ENCODE data around the gene FIBCD1.

FIBCD1 gene

DNA sequence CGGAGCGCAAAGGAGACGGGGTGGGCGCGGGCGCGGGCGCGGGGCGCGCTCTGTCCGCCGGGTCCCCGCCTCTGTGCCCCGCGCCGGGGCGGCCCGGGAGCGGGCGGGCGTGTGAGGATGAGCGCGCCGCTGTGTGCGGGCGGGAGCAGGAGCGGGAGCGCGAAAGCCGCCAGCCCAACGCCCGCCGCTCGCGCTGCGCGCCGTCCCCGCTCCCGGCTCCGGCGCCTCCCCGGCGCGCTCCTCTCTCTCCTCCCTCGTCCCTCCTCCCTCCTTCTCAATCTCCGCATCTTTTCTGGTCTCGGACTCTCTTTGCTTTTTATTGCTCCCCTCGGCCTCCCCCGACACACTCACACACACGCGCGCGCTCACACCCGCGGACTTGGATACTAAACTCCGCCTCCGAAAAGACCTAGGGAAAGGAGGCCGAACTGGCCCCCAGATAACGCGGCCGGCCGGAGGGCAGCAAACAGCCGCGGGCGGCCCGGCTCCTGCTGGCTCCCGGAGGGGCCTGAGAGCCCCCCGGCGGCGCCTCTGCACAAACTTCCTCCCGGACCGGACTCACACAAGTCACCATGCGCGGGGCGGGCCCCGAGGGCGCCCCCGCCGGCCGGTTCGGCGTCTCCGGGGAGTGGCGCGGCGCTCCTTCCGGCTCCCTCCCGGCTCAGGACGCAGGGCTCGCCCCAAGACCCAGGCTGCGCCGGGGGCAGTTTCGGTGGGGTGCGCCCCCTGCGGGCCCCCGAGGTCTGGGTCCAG is at the start of gene FIBCD1:
FIBCD1 (minus strand) TSS at position 596 of the 753 bp plus-strand sequence. CDS start 640 bp downstream, outside the sequence.
- peak; percentile 7 for DNase-seq

GRCh38 chr9:130988400-130988747 is 49.3 kb upstream of the FIBCD1 start:
- no peak for DNase-seq

DNA sequence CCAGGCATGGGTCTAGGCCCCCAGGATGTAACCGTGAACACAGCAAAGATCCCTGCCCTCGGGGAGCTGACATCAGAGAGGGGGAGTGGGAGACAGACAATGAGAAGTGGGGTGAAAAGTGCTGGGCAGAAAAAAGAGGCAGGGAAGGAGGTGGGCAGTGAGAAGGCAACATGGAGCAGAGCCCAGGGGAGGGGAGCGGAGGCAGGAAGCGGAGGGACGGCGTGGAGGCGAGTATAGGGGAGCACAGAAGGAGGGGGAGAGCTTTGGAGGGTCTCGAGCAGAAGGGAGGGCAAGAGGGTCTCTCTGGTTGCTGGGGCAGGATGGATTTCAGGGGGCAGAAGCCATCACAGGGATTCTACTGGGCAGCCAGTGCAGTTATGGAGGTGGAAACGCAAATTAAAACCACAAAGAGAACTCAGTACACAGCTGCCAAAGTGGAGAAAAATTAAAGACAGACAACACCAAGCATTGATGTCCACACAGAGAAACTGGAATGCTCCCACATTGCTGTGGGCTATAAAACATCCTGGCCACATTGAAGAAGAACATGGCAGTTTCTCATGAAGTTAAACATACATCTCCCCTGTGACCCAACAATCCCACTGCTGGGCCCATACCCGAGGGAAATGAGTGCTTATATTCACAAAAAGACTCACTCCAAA is 48.8 kb upstream of the FIBCD1 start:
- no peak for DNase-seq

GRCh38 chr9:130987054-130987453 is 48.0 kb upstream of the FIBCD1 start:
- no peak for DNase-seq

GRCh38 chr9:130986356-130986965 is 47.4 kb upstream of the FIBCD1 start:
- no peak for DNase-seq

GRCh38 chr9:130985606-130986162 is 46.6 kb upstream of the FIBCD1 start:
- DNase-seq: no peak

- DNase-seq: no peak
These were observed 46.0 kb upstream of the FIBCD1 start for GRCh38 chr9:130985029-130985428.

DNA sequence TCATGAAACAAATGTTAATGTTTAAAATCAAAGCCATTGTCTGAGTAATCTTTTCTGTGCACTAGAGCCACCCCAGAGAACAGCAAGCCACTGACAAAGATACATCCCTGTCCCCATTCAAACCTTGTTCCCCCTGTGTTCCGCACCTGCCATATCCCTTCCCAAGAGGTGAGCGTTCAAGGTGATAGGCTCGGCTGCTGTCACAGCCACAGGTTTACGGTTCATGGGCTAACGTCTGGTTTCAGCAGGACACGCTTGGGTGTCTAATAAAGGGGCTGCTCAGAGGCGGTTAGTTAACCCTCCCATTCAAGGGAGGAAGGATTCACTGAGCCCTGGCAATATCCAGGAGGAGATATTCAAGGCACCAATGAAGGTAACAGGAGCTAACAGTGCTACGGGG is 45.5 kb upstream of the FIBCD1 start:
- DNase-seq: no peak

GRCh38 chr9:130983970-130984369 is 44.9 kb upstream of the FIBCD1 start:
- no peak for DNase-seq

GRCh38 chr9:130983359-130983670 is 44.3 kb upstream of the FIBCD1 start:
- DNase-seq: no peak

GRCh38 chr9:130982636-130983358 is 43.8 kb upstream of the FIBCD1 start:
- no peak for DNase-seq

DNA sequence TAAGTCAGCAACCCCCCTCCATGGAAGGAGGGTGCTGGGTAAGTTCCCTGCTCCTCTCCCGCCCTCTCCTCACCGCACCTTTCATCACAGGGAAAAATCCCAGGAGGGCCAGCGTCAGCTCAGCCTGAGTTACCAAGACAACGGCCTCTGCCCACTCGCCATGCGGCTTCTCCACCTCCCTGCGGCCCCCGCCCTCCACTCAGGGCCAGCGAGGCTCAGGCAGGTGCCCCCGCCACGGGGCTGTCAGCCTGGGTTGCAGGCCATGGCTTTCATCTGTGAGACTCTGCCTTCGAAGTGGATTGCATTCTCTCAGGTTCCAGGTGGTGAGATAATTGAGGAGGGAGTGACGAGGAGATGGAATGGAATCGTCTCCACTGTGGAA is 42.7 kb upstream of the FIBCD1 start:
- no peak for DNase-seq

DNA sequence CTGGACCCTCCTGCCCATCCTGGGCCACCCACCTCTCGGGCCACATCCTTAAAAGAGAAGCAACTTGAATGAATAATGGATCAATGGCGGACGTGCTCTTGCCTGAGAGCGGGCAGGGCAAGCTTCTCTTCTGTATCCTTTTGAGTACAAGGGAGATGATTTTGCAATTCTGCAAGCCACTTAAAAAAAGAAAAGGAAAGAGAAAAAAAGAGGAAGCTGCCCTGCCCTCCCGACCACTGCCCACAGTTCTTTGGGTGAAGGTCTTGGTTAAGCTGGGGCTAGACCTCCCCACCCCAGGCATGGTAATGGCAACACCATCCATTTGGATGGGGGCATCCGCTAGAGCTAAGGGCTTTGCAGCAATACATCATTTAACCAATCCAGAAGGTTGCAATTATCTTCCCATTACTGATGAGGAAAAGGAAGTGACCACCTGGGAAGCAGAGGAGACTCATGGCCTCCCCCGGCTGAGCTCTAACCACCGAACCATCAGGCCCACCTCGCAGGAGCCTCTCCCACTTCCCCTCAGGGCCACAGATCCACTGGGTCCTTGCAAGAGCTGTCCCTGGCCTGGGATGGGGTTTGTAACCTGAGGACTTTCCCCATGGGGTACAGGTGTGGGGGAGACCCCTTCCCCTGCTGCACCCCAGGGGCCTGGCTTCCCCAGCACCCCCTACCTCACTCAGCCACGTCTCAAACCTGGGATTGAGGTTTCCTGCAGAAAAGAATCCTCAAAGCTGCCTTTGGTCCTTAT is 42.1 kb upstream of the FIBCD1 start:
- peak; percentile 9 for DNase-seq

DNA sequence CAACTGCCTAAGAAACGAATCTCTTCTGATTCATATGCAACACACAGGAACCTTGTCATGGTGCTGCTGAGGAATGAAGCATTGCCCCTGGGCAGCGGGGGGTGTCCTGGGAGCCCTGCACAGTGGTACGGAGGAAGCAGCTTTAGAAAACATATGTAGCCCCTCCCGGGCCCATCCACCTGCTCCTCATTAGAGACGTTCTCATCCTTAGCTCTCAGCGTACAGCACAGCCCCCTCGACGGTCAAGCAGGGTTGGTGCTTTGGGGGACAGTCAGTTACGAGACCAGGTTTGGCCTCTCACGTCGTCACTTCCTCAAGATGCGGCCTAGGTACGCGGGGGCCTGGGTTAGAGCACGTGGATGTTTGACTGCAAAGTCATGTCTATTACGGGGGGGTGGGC is 41.5 kb upstream of the FIBCD1 start:
- DNase-seq: no peak

DNA sequence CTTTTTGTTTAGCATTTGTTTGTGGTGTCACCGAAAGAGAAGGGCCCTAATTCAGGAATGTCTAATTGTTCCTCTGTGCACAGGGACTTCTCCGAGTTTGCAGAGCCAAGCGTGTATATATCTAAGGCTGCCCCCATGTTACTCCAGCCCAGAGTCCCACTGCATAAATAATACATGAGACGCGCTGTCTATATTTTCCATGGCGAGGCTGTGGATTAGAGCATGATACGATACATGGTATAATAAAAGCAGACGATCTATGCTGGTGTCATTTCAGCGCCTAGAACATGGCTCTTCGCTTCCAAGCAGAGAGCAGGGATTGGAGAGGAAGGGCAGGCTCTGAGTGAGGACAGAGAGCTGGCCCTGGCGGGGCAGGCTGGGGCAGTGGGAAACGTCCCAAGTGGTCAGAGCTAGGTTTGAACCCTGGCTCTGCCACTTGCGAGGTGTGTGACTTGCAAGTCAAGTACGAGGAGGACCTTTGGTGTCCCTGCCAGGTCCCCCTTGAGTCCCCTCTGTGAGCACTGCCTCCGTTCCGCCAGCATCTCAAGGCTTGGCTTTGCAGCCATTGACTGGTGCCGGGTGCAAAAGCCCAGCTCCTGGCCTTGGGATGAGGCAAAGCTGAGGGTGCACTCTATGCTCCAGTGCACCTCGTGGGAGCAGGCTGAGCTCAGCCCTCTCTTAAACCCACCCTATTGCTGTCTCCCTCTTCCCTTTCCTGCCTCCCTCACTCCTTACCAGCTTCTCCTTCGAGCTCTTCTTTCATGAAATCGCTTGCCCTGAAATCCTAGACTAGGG is 40.7 kb upstream of the FIBCD1 start:
- no peak for DNase-seq

DNA sequence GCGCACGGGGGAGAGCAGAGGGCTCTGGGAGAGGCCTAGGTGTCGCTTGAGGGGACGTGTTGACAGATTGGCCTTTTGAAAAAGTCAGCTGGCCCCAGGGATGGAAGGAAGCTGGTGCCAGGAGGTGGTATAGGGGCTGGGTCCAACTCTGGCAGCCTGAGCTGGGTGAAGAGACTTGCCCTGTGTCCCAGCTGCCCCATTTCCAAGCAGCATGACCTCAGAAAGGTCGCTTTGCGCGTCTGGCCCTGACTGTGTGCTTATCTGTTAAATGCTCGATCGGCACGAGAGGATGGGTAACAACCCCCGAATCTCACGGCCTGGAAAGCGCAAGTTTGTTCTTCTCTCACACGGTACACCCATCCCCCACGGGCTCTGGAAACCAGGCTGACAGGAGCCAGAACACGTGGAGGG is 38.8 kb upstream of the FIBCD1 start:
- DNase-seq: no peak

- DNase-seq: no peak
These were observed 37.1 kb upstream of the FIBCD1 start for GRCh38 chr9:130975932-130976841.

DNA sequence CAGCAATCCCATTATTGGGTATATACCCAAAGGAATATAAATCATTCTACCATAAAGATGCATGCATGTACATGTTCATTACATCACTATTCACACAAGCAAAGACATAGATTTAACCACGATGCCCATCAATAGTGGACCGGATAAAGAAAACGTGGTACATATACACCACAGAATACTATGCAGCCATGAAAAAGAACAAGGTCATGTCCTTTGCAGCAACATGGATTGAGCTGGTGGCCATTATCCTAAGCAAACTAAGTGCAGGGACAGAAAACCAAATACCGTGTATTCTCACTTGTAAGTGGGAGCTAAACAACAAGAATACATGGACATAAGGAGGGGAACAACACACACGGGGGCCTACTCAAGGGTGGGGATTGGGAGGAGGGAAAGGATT is 36.1 kb upstream of the FIBCD1 start:
- no peak for DNase-seq

GRCh38 chr9:130974697-130975096 is 35.6 kb upstream of the FIBCD1 start:
- DNase-seq: no peak

GRCh38 chr9:130973686-130974281 is 34.7 kb upstream of the FIBCD1 start:
- no peak for DNase-seq

Measured in KG1 (cell line).